Tibial nerve (tissue), 3 donors: ENCODE results near the gene HSPG2.

Experiments used
- CTCF ChIP-seq, 5 experiments: fragments of 200-600 bp in 3 of 5; fragments of 450-650 bp in 2 of 5; sonication (generic) in 3 of 5; IDR thresholded peaks; one replicate each; pipeline ENCODE4 v1.5.1; 2016 to 2019; ENCODE audit warnings: antibody characterized with exemption in 5 of 5, mild to moderate bottlenecking in 3 of 5, moderate library complexity in 2 of 5
- POLR2A ChIP-seq, 2 donors: fragments of 450-650 bp; IDR thresholded peaks; one replicate each; pipeline ENCODE4 v1.6.1; 2017; ENCODE audit warnings: antibody characterized with exemption in 2 of 2, mild to moderate bottlenecking in 2 of 2, moderate library complexity in 2 of 2

DNA sequence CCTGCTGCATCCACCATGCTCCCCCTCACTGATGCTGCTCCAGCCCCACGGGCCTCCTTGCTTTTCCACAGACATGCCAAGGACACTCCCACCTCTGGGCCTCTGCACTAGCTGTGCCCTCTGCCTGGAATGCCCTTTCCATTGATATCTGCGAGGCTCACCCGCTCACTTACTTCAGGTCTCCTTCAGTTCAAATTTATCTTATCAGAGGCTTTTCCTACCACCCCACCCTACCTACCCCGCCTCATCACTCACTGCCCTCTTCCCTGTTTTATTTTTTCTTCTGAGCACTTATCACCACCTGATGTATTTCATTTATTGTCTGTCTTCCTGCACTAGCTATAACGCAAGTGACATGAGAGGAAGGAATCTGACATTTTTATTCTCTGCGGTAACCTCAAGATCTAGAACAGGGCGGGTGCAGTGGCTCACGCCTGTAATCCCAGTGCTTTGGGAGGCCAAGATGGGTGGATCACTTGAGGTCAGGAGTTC, 7.0 kb downstream of the HSPG2 start:
- TF ChIP-seq CTCF (IDR thresholded peaks at IDR 0.05) (no peak), POLR2A (IDR thresholded peaks at IDR 0.05) (no peak)
